GM19438 (cell line): ENCODE measurements around the gene TPX2.

ENCODE experiments used
- ATAC-seq: cut with Tn5 transposase; IDR thresholded peaks from one replicate; pipeline ENCODE4 v1.9.1; 2021; ENCODE audit warnings: low read depth; ENCODE audit not compliant: unreplicated experiment

TPX2 gene

GRCh38 chr20:31738729-31739549, at the start of gene TPX2:
Gene TPX2 (plus strand): TSS chr20:31739290. CDS start chr20:31757477, 18,187 bp downstream.
- peak; percentile 97 for ATAC-seq

GRCh38 chr20:31690124-31690666, 48.9 kb upstream of the TPX2 start:
- no peak for ATAC-seq

DNA sequence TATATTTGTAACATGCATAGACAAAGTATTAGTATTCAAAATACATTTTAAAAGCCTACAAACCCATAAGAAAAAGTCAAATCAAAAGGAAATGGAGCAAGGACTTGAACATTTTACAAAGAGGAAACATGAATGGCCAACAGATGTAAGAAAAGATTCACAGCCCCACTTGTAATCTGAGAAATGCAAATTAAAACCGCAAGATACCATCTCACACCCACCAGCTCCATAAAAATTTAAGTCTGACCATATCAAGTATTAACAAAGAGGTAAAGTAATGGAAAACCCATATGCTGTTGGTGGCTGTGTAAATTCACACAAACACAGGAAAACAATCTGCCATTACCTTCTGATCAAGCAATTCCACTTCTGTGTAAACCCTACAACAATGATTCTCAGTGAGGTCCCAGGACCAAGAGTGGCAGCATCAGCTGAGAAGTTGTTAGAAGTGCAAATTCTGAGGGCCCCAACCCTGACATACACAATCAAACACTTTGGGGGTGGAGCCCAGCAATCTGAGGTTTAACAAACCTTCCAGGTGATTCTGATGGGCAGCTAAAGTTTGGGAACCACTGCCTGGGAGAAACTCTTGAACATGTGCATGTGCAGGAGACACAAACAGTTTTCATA, 47.3 kb upstream of the TPX2 start:
- no peak for ATAC-seq

DNA sequence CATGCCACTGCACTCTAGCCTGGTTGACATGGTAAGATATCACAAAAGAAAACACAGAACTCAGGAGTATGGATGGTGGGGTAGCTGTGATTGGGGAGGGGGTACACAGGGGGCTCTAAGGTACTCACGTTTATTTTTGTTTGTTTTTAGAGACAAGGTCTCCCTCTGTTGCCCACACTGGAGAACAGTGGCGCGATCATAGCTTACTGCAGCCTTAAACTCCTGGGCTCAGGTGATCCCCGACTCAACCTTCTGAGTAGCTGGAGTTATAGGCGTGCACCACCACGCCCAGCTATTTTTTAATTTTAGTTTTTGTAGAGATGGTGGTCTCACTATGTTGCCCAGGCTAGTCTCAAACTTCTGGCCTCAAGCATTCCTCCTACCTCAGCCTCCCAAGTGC, 45.7 kb upstream of the TPX2 start:
- ATAC-seq = no peak

GRCh38 chr20:31693987-31694661, 45.0 kb upstream of the TPX2 start:
- ATAC-seq = no peak

GRCh38 chr20:31694842-31695593, 44.1 kb upstream of the TPX2 start:
- no peak for ATAC-seq

DNA sequence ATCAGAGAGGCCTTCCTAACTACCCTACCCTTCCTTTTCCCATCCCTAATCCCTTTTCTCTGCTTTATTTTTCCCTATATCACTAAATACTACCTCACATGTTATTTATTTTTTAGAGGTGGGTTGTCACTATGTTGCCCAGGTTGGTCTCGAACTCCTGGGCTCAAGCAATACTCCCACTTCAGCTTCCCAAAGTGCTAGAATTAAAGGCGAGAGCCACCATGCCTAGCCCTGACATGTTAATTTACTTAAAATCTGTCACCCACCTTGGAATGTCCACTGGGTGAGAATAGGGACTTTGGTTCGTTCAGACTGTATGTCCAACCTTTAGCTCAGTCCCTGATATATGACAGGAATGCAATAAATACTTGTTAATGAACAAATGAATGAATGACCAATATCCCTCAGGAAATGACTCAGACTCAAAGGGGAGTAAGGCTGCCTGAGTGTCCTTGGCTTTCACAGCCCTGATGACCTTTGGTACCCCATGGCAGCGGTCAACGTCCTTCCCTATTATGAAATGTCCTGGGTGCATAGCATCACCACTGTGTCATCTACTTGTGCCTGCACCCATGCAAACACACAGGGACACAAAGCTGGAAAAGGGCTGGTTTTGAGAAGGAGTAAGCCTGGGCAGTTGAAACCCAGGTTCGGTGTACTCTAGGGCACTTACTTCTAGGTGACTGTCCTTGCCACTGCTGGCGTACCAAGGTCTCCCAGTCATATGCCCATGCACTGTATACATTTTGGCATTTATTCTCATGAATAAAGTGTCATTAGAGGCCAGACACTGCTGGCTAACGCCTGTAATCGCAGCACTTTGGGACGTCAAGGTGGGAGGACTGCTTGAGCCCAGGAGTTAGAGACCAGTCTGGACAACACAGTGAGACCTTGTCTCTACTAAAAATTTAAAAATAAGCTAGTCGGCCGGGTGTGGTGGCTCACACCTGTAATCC, 43.0 kb upstream of the TPX2 start:
- no peak for ATAC-seq

DNA sequence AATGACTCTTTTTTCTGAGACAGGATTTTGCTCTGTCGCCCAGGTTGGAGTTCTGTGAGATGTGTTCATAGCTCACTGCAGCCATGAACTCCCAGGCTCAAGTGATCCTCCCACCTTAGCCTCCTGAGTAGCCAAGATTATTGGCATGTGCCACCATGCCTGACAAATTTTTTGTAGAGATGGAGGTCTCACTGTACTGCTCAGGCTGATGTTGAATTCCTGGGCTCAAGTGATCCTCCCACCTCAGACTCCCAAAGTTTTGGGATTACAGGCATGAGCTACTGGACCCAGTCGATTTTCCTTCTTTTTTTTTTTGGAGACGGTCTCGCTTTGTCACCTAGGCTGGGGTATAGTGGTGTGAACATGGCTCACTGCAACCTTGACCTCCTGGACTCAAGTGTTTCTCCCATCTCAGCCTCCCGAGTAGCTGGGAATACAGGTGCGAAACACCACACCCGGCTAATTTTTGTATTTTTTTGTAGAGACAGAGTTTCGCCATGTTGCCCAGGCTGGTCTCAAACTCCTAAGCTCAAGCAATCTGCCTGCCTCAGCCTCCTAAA, 40.8 kb upstream of the TPX2 start:
- no peak for ATAC-seq

DNA sequence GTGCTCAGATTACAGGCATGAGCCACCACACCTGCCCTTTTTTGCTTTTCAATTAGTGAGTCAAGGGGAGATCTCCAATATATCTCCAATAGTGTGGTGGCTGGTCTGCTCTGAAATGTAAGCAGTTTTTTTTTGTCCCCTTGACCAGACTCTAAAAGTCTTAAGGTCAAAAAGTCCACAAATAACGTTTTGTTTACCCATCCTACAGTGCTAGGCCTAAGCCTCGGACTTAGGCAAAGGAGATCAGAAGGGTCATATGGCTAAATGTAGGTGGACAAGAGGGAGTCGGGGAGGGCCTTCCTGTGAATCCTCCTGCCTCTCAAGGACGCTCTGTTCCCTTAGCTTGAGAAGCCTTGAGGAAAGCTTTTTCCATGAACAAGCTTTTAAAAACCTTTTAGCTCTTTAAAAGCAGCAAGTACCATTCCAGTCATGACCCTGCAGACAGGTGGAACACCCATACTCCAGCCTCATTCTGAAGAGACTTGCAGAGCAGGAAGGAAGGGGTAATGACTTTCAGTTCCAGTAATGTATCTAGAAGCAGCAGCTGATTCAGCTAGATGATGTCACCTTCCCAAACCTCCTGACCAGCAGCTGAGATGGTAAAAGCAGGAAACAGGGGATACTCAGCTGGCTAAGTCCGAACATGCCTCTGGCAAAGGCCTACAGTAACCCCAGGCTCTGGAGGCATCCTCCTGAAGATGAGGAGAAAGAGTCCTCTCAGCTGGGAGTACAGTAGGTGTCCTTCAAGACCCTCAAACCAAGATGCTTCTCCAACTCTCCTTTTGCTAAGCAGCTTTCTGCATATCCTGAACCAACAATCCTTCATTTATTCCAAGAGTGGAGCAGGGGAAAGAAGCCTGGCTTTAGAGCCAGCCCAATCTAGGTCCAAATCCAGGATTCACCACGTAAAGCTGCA, 40.0 kb upstream of the TPX2 start:
- ATAC-seq = peak; percentile 98

- no peak for ATAC-seq
Measured at GRCh38 chr20:31699801-31700728, 39.0 kb upstream of the TPX2 start.

DNA sequence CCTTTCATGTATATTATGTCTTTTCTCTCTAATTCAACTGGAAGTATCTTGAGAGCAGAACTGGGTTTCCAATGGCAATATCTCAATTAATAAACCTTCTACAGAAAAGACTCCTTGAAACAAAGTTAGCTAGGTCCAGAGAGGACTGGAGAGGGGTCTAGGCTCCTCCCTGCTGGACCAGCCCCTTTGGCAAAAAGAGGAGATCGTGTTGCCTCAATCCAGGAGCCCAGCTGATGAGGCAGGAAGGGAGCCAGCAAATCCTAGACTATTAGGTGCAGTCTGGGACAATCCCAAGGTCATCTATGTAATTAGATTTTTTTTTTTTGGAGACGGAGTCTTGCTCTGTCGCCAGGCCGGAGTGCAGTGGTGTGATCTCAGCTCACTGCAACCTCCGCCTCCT, 38.3 kb upstream of the TPX2 start:
- ATAC-seq = no peak

GRCh38 chr20:31701591-31701990, 37.5 kb upstream of the TPX2 start:
- no peak for ATAC-seq

DNA sequence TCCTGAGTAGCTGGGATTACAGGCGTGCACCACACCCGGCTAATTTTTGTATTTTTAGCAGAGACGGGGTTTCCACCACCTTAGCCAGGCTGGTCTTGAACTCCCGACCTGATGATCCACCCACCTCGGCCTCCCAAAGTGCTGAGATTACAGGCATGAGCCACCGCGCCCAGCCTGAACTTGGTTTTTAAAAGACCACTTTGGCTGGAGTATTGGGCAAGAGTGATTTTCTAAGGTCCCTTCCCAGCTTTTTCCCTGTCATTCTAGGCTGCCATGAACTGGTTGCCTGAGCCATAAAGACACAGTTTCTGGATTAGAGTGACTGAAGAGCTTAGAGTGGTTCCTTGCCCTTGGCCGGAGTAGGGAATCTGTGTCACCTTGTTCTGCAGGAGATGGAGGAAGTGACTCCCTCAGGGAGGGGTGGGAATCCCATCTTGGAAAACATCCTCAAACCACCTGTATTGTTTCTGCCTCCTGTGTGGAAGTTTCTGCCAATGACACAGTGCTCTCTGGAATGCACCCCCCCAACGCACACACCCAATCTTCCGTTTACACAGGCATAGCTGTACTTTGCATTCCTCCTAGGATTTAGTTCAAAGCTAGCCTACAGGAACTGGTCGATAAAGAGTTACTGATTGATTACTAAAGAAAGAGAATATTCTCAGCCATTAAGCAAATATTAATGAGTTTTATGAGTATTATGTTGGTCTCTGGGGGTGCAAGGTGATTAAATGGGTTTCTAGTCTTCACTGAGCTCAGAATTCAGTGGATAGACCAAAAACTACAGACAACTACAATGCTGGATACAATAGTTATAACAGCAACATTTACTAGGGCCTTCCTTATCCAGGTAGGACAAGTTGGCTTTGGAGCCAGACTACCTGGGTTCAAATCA, 34.6 kb upstream of the TPX2 start:
- no peak for ATAC-seq

GRCh38 chr20:31705191-31705590, 33.9 kb upstream of the TPX2 start:
- ATAC-seq = no peak

- peak; percentile 89 for ATAC-seq
Measured at GRCh38 chr20:31705598-31706597, 33.2 kb upstream of the TPX2 start.
